ENCODE results near the gene KIF26A.

DNA sequence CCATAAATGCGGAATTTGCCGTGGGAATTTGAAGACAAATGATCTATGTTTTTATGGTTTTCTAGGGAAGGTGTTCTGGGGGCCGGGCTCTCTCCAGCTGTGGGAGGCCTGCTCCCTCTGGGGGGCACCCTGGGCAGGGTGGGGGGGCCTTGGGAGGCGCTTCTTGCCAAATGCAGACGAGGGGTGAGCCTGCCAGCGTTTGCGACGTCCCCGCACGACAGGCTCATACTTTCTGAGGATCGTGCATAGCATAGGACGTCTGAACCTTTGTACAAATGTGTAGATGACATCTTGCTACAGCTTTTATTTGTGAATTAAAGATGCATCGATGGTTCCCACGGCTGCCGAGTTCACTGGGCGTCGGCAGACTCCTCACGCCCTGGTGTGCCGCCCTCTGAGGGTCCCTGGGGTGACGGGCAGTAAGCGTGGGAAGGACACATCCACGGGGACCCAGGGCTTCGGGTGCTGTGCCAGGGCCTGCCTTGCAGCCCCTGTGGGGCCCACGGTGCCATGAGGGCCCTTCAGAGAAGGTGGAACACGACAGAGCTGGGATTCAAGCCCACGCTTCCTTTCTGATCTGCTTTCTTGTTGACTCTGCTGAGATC, 42.3 kb downstream of the KIF26A start:
- TF ChIP-seq, protein P1, sequence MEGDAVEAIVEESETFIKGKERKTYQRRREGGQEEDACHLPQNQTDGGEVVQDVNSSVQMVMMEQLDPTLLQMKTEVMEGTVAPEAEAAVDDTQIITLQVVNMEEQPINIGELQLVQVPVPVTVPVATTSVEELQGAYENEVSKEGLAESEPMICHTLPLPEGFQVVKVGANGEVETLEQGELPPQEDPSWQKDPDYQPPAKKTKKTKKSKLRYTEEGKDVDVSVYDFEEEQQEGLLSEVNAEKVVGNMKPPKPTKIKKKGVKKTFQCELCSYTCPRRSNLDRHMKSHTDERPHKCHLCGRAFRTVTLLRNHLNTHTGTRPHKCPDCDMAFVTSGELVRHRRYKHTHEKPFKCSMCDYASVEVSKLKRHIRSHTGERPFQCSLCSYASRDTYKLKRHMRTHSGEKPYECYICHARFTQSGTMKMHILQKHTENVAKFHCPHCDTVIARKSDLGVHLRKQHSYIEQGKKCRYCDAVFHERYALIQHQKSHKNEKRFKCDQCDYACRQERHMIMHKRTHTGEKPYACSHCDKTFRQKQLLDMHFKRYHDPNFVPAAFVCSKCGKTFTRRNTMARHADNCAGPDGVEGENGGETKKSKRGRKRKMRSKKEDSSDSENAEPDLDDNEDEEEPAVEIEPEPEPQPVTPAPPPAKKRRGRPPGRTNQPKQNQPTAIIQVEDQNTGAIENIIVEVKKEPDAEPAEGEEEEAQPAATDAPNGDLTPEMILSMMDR (IDR thresholded peaks at IDR 0.05) = no peak
- TF ChIP-seq EZH2 (IDR thresholded peaks at IDR 0.05; ENCODE audit: borderline replicate concordance, insufficient read depth, low read depth, low read length, poor library complexity, severe bottlenecking) = no peak
